MM.1S (cell line): ENCODE results near the gene NLRP12.
"Not testable (repeated sequence)": the region's sequence is repeated elsewhere in the genome, so short reads cannot be mapped to it uniquely, and the experiment has no call there.

ENCODE experiments used
- CTCF ChIP-seq: fragments of 300-600 bp; sonication (generic); IDR thresholded peaks from 2 replicates; pipeline ENCODE4 v1.5.1; 2016; ENCODE audit warnings: antibody characterized with exemption, low read length, mixed read lengths
- EZH2 ChIP-seq: fragments of 300-600 bp; sonication (generic); optimal IDR thresholded peaks from 2 replicates; pipeline ENCODE3; 2017; ENCODE audit warnings: low read depth, mild to moderate bottlenecking, antibody characterized with exemption, low read length, mixed read lengths
- EZH2phosphoT487 ChIP-seq: fragments of 300-600 bp; sonication (generic); IDR thresholded peaks from 2 replicates; pipeline ENCODE4 v1.6.1; 2018; ENCODE audit warnings: antibody characterized with exemption, low read length

- not testable (repeated sequence) for TF ChIP-seq CTCF, EZH2, EZH2phosphoT487
Measured at GRCh38 chr19:53869805-53870484, 45.8 kb upstream of the NLRP12 start.
